Measurements from ENCODE around the gene LIG1.

GRCh38 chr19:48118131-48118517, 52.0 kb downstream of the LIG1 start:
- no peak for TF ChIP-seq CTCF (IDR thresholded peaks at IDR 0.05)
- TF ChIP-seq POLR2AphosphoS5 (IDR thresholded peaks at IDR 0.05), result no peak
- TF ChIP-seq POLR2A (IDR thresholded peaks at IDR 0.05), result no peak

Data from sigmoid colon (tissue), 4 donors.